Tibial artery (tissue), 4 donors: ENCODE data around the gene DLEC1.

Source experiments
- DNase-seq, 2 donors: peaks; one replicate each; pipeline ENCODE4 v3.0.0-alpha.2; 2019
- H3K27ac ChIP-seq, 2 donors: fragments of 200-600 bp; sonication (generic) in 1 of 2; 1 replicate in 1 of 2; 2 replicates in 1 of 2; pipeline ENCODE4 v1.5.1; 2018 to 2019; ENCODE audit warnings: mild to moderate bottlenecking in 1 of 2
- H3K27me3 ChIP-seq, 2 donors: fragments of 200-600 bp; sonication (generic) in 1 of 2; one replicate each; pipeline versions ENCODE4 v1.5.1 to v1.6.0; 2016 to 2019
- H3K36me3 ChIP-seq, 3 donors: fragments of 200-600 bp; sonication (generic) in 2 of 3; one replicate each; pipeline ENCODE4 v1.5.1; 2016 to 2019; ENCODE audit warnings: mild to moderate bottlenecking in 2 of 3
- H3K4me1 ChIP-seq, 4 donors: fragments of 200-600 bp; sonication (generic) in 2 of 4; 1 replicate in 3 of 4; 2 replicates in 1 of 4; pipeline ENCODE4 v1.5.1; 2016 to 2019
- H3K4me3 ChIP-seq, 2 donors: fragments of 200-600 bp; sonication (generic) in 1 of 2; 1 replicate in 1 of 2; 2 replicates in 1 of 2; pipeline ENCODE4 v1.5.1; 2018 to 2019; ENCODE audit warnings: mild to moderate bottlenecking in 2 of 2
- H3K9me3 ChIP-seq, 3 donors: fragments of 200-600 bp; sonication (generic) in 1 of 3; one replicate each; pipeline ENCODE4 v1.5.1; 2016 to 2019
- CTCF ChIP-seq, 2 experiments: fragments of 200-600 bp in 1 of 2; fragments of 450-650 bp in 1 of 2; IDR thresholded peaks; one replicate each; pipeline ENCODE4 v1.5.1; 2017 to 2019; ENCODE audit warnings: antibody characterized with exemption in 2 of 2, mild to moderate bottlenecking in 1 of 2, moderate library complexity in 1 of 2
- intact Hi-C: fragments of 100-400 bp; cut with DNase I; formaldehyde crosslinking; loops from one replicate; pipeline ENCODE4 v1.15.0; 2023; ENCODE audit warnings: low total_unique reads

Gene DLEC1

GRCh38 chr3:38088126-38089078, 49.4 kb downstream of the DLEC1 start:
- Histone ChIP-seq H3K27me3 (no peaks in the 10 kb centered on the region), H3K27ac (no peak overlapping the region), H3K36me3 (no peaks in the 10 kb centered on the region), H3K4me1 (no peaks in the 10 kb centered on the region), H3K4me3 (no peak overlapping the region), H3K9me3 (peaks cover 0 to 3% (median 0%) of the 10 kb centered on the region in 3 donors)
- intact Hi-C loops: no loop called here
- DNase-seq: no peak
- TF ChIP-seq CTCF (IDR thresholded peaks at IDR 0.05): no peak

- Histone ChIP-seq H3K27me3 (no peaks in the 10 kb centered on the region), H3K36me3 (no peaks in the 10 kb centered on the region), H3K4me1 (no peaks in the 10 kb centered on the region), H3K4me3 (no peak overlapping the region), H3K9me3 (peaks cover 0 to 3% (median 0%) of the 10 kb centered on the region in 3 donors), H3K27ac (no peak overlapping the region)
- DNase-seq: no peak
- no peak for TF ChIP-seq CTCF (IDR thresholded peaks at IDR 0.05)
- intact Hi-C loops: no loop called here
Measured at GRCh38 chr3:38089163-38089562, 50.2 kb downstream of the DLEC1 start.

- TF ChIP-seq CTCF (IDR thresholded peaks at IDR 0.05): no peak
- H3K9me3 ChIP-seq: no peaks in the 10 kb centered on the region
- no peak overlapping the region for H3K27ac ChIP-seq
- no peaks in the 10 kb centered on the region for H3K36me3 ChIP-seq
- no peaks in the 10 kb centered on the region for H3K4me1 ChIP-seq
- no peak overlapping the region for H3K4me3 ChIP-seq
- no peak for DNase-seq
- intact Hi-C loops: no loop called here
- no peaks in the 10 kb centered on the region for H3K27me3 ChIP-seq
Measured at GRCh38 chr3:38090453-38090852, 51.4 kb downstream of the DLEC1 start.

GRCh38 chr3:38094999-38095398, 56.0 kb downstream of the DLEC1 start:
- intact Hi-C loops: no loop called here
- DNase-seq: no peak
- H3K36me3 ChIP-seq: no peaks in the 10 kb centered on the region
- no peak overlapping the region for H3K4me3 ChIP-seq
- H3K4me1 ChIP-seq: no peaks in the 10 kb centered on the region
- no peak for TF ChIP-seq CTCF (IDR thresholded peaks at IDR 0.05)
- H3K27ac ChIP-seq: no peak overlapping the region
- peaks cover 0 to 10% of the 10 kb centered on the region in 2 donors for H3K27me3 ChIP-seq
- H3K9me3 ChIP-seq: no peaks in the 10 kb centered on the region

GRCh38 chr3:38095669-38096483, 56.9 kb downstream of the DLEC1 start:
- H3K9me3 ChIP-seq: no peaks in the 10 kb centered on the region
- H3K36me3 ChIP-seq: no peaks in the 10 kb centered on the region
- no peak for DNase-seq
- no peak for TF ChIP-seq CTCF (IDR thresholded peaks at IDR 0.05)
- peaks cover 0 to 11% of the 10 kb centered on the region in 2 donors for H3K27me3 ChIP-seq
- no peaks in the 10 kb centered on the region for H3K4me1 ChIP-seq
- H3K27ac ChIP-seq: no peak overlapping the region
- intact Hi-C loops: no loop called here
- H3K4me3 ChIP-seq: no peak overlapping the region
